ENCODE results near the gene ZNF335. TPM values are rescaled to one million over a fixed set of nuclear protein-coding genes. Genes with fewer than 3 reads are reported as not detected.

ZNF335 gene
- total and polyA plus RNA-seq, 2 donors (not counting 3 experiments of a cell fraction or from before 2014, with no cell fraction given) = 17.3 to 22.8 TPM

GRCh38 chr20:45935416-45936046 is 36.5 kb downstream of the ZNF335 start:
- H3K79me2 ChIP-seq (ENCODE audit: control insufficient read depth, insufficient read depth, low read length) = peaks cover 20% of the 10 kb centered on the region

More at GRCh38 chr20:45935416-45936046, 36.5 kb downstream of the ZNF335 start:
- ChIA-PET POLR2A (interaction anchor here (0.6 to 2.9 kb wide), 18 partner anchors 11 to 101 kb away, joined by 3 to 26 read pairs (median 4); partner anchors contain the start of genes CTSA, NEURL2, PLTP and ZSWIM1), CTCF (interaction anchor here (0.7 to 4.9 kb wide), 9 partner anchors 8 to 113 kb away, joined by 3 to 50 read pairs (median 6); partner anchors contain the start of genes CTSA, NEURL2 and PLTP)
- Histone ChIP-seq H3K36me3 (ENCODE audit: control insufficient read depth in 2 of 2, extremely low read depth in 1 of 2, insufficient read depth in 2 of 2, low read length in 2 of 2) (peaks cover 12 to 27% of the 10 kb centered on the region in 2 experiments), H3K9ac (replicated peaks; ENCODE audit: extremely low read depth, insufficient read depth, low read length) (peak overlapping the region; percentile 81), H3K27me3 (ENCODE audit: control insufficient read depth in 2 of 2, insufficient read depth in 2 of 2, low read length in 2 of 2) (no peaks in the 10 kb centered on the region), H4K20me1 (replicated peaks; ENCODE audit: control insufficient read depth, extremely low read depth, insufficient read depth, low read length) (no peaks in the 10 kb centered on the region), H3K27ac (ENCODE audit: insufficient read depth, low read depth, low read length) (peak overlapping the region; percentile 78), H3K4me3 (replicated peaks in 1 of 3; ENCODE audit: insufficient read depth in 1 of 3, low read depth in 1 of 3, low read length in 3 of 3) (peak overlapping the region; percentile 75 to 89 (median 76)), H3K4me2 (ENCODE audit: insufficient read depth, low read length) (peak overlapping the region; percentile 89), H3K4me1 (ENCODE audit: control insufficient read depth, extremely low read depth, insufficient read depth, low read length) (peaks cover 14% of the 10 kb centered on the region), H2AFZ (ENCODE audit: low read depth, low read length) (peak overlapping the region; percentile 87), H3K9me1 (replicated peaks; ENCODE audit: control insufficient read depth, extremely low read depth, insufficient read depth, low read length) (no peaks in the 10 kb centered on the region), H3K9me3 (replicated peaks; ENCODE audit: control insufficient read depth, insufficient read depth, low read length) (no peaks in the 10 kb centered on the region)
- TSS peak; percentile 50 for BruUV-seq (replicated peaks)
- intact Hi-C loops (cut with micrococcal nuclease) (loop anchor here (1.0 to 2.0 kb wide), 4 partner anchors 24 to 113 kb away; partner anchors contain the start of genes ACOT8, ZSWIM1 and ZSWIM3), dilution Hi-C loops (cut with MboI; ENCODE audit: extremely low pct_ligation_motif_present, low sequenced_read_pairs) (no loop called here)
- TF ChIP-seq GATA2 (IDR thresholded peaks at IDR 0.05; ENCODE audit: insufficient read depth, insufficient read length, low read depth, low read length) = no peak
- peak; percentile 23 for TF ChIP-seq JUN (IDR thresholded peaks at IDR 0.05; ENCODE audit: borderline replicate concordance, insufficient read depth, insufficient read length, low read depth)
- TF ChIP-seq FOS (IDR thresholded peaks at IDR 0.05; ENCODE audit: borderline replicate concordance, insufficient read depth, low read length) = peak; percentile 21
- no peak for TF ChIP-seq CTCF (IDR thresholded peaks at IDR 0.05; ENCODE audit: extremely low read depth in 1 of 2, insufficient read depth in 1 of 2, low read depth in 1 of 2, low read length in 2 of 2)
- TF ChIP-seq MAX (IDR thresholded peaks at IDR 0.05; ENCODE audit: insufficient read depth, insufficient read length) = no peak
- no peak for TF ChIP-seq MYC (IDR thresholded peaks at IDR 0.05; ENCODE audit: low read depth, low read length)
- FAIRE-seq (no peak), DNase-seq (ENCODE audit: low read depth, low spot score) (no peak)
